Measurements from ENCODE around the gene ENGASE.

DNA sequence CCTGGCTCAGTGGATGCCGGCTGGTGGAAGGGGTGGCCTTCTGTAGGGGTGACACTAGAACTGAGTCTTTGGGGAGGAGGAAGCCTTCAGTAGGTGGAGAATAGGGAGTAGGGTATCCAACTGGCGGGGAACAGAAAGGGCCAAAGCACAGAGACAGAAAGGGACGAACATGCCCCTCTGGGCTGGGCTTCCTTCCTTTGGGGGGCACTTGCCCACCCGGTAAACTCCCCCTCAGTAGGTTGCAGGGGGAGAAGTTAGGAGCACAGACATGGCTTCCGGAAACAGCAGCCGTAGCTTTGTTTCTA lies 774 bp downstream of the ENGASE start:
- TF ChIP-seq CTCF (IDR thresholded peaks at IDR 0.05): no peak
- TF ChIP-seq POLR2A (IDR thresholded peaks at IDR 0.05): no peak
- TF ChIP-seq POLR2AphosphoS5 (IDR thresholded peaks at IDR 0.05): no peak
